HCT116 (cell line): ENCODE data around the gene GNLY. TPM values are rescaled to one million over a fixed set of nuclear protein-coding genes. Genes with fewer than 3 reads are reported as not detected.
A peak's percentile ranks its signal among the peaks of the same experiment; 100 is the strongest.

Experiments
- ATAC-seq: fragments of 200-7000 bp; cut with Tn5 transposase; 2 replicates; pipeline ENCODE4 v1.9.1; 2020; ENCODE audit warnings: mild to moderate bottlenecking, moderate library complexity
- BruUV-seq: library from RNA; stranded (reverse); fragments of 400-500 nt; replicated peaks from 2 replicates; lab custom pipeline; 2021; lab: Mats Ljungman, UMichigan
- CTCF ChIA-PET: fragments of 300-600 bp; sonication (Branson Sonifier 250); formaldehyde crosslinking; loops from one replicate; lab custom pipeline; 2021; ENCODE audit warnings: antibody characterized with exemption; lab: Charles Lee
- POLR2A ChIA-PET: fragments of 300-600, 350-600 bp; sonication (Branson Sonifier 250); formaldehyde crosslinking; loops from one replicate; lab custom pipeline; 2021; ENCODE audit warnings: antibody characterized with exemption; lab: Charles Lee
- RAD21 ChIA-PET, 2 experiments: fragments of 300-600 bp; sonication (Branson Sonifier 250); formaldehyde crosslinking; loops; one replicate each; lab custom pipeline; 2023; ENCODE audit warnings: low total read pairs in 2 of 2; ENCODE audit not compliant: uncharacterized antibody in 2 of 2, unreplicated experiment in 2 of 2, low non-redundant PET in 1 of 2; lab: Charles Lee
- DNase-seq: peaks from one replicate; pipeline ENCODE4 v3.0.0-alpha.2; 2010; ENCODE audit warnings: low read depth, low spot score
- H2AFZ ChIP-seq: fragments of 200-600 bp; shearing (Covaris generic), sonication (generic); 2 replicates; pipeline ENCODE4 v1.6.1; 2017; ENCODE audit warnings: low read depth, mixed run types, mixed read lengths, antibody characterized with exemption, low read length; ENCODE audit not compliant: poor library complexity, severe bottlenecking
- H3K27ac ChIP-seq: 2 replicates; pipeline ENCODE4 v1.5.1; 2012; ENCODE audit warnings: low read depth, low read length
- H3K27me3 ChIP-seq: fragments of 200-600 bp; sonication (generic); 2 replicates; pipeline ENCODE4 v1.6.1; 2016; ENCODE audit warnings: mixed run types, low read length, mixed read lengths; ENCODE audit not compliant: insufficient read depth
- H3K36me3 ChIP-seq, 2 experiments: fragments of 200-500 bp in 1 of 2; fragments of 200-600 bp in 1 of 2; sonication (Bioruptor generic) in 1 of 2; sonication (generic) in 1 of 2; 2 replicates each; pipeline versions ENCODE4 v1.5.1 to v1.6.1; 2014 to 2016; ENCODE audit warnings: low read length in 2 of 2, inconsistent platforms in 1 of 2, mixed read lengths in 1 of 2, mixed run types in 1 of 2; ENCODE audit not compliant: insufficient read depth in 2 of 2, control insufficient read depth in 1 of 2
- H3K4me1 ChIP-seq, 2 experiments: fragments of 200-600 bp in 1 of 2; sonication (generic) in 1 of 2; 2 replicates each; pipeline versions ENCODE4 v1.5.1 to v1.6.1; 2012 to 2017; ENCODE audit warnings: low read length in 2 of 2, inconsistent platforms in 1 of 2, mild to moderate bottlenecking in 1 of 2, mixed read lengths in 1 of 2, mixed run types in 1 of 2, moderate library complexity in 1 of 2; ENCODE audit not compliant: insufficient read depth in 2 of 2, control insufficient read depth in 1 of 2
- H3K4me2 ChIP-seq: fragments of 200-600 bp; sonication (generic); 2 replicates; pipeline ENCODE4 v1.6.1; 2017; ENCODE audit warnings: mixed run types, low read length, mixed read lengths
- H3K4me3 ChIP-seq, 2 experiments: fragments of 200-600 bp in 1 of 2; sonication (generic) in 1 of 2; replicated peaks in 1 of 2; 2 replicates each; pipeline ENCODE4 v1.5.1; 2011 to 2016; ENCODE audit warnings: low read length in 2 of 2, control low read depth in 1 of 2, low read depth in 1 of 2, mild to moderate bottlenecking in 1 of 2, mixed read lengths in 1 of 2, mixed run types in 1 of 2
- H3K79me2 ChIP-seq: fragments of 200-600 bp; sonication (generic); 2 replicates; pipeline ENCODE4 v1.6.1; 2017; ENCODE audit warnings: mild to moderate bottlenecking, mixed run types, low read length, moderate library complexity, mixed read lengths; ENCODE audit not compliant: insufficient read depth
- H3K9ac ChIP-seq: fragments of 200-600 bp; sonication (generic); 2 replicates; pipeline ENCODE4 v1.6.1; 2016; ENCODE audit warnings: low read length, mixed read lengths
- H3K9me2 ChIP-seq: fragments of 200-600 bp; sonication (generic), shearing (Covaris generic); 2 replicates; pipeline ENCODE4 v1.6.1; 2017; ENCODE audit warnings: mixed run types, mild to moderate bottlenecking, moderate library complexity; ENCODE audit not compliant: insufficient read depth
- H3K9me3 ChIP-seq, 2 experiments: fragments of 200-500 bp in 1 of 2; fragments of 200-600 bp in 1 of 2; sonication (Bioruptor generic) in 1 of 2; sonication (generic) in 1 of 2; 2 replicates each; pipeline ENCODE4 v1.6.1; 2014 to 2017; ENCODE audit warnings: low read length in 2 of 2, mixed read lengths in 2 of 2, inconsistent platforms in 1 of 2, low read depth in 1 of 2, mild to moderate bottlenecking in 1 of 2, mixed run types in 1 of 2, moderate library complexity in 1 of 2; ENCODE audit not compliant: control insufficient read depth in 1 of 2, insufficient read depth in 1 of 2
- H4K20me1 ChIP-seq: fragments of 200-600 bp; sonication (generic), shearing (Covaris generic); 2 replicates; pipeline ENCODE4 v1.6.1; 2017; ENCODE audit warnings: mixed run types, mild to moderate bottlenecking, moderate library complexity; ENCODE audit not compliant: insufficient read depth
- CEBPB ChIP-seq: IDR thresholded peaks from 2 replicates; pipeline ENCODE4 v1.6.1; 2012; ENCODE audit warnings: low read depth
- CTCF ChIP-seq, 3 experiments: fragments of 200-600 bp in 1 of 3; sonication (generic) in 1 of 3; IDR thresholded peaks in 2 of 3; conservative IDR thresholded peaks in 1 of 3; 2 replicates each; pipeline ENCODE4 v1.5.1; 2012 to 2017; ENCODE audit warnings: low read depth in 2 of 3, low read length in 2 of 3, antibody characterized with exemption in 1 of 3, borderline replicate concordance in 1 of 3, control low read depth in 1 of 3, mild to moderate bottlenecking in 1 of 3, mixed read lengths in 1 of 3, mixed run types in 1 of 3, moderate library complexity in 1 of 3; ENCODE audit not compliant: insufficient read depth in 1 of 3
- EGR1 ChIP-seq: IDR thresholded peaks from 2 replicates; pipeline ENCODE4 v1.6.1; 2012; ENCODE audit warnings: low read depth
- ELF1 ChIP-seq: IDR thresholded peaks from 2 replicates; pipeline ENCODE4 v1.6.1; 2012; ENCODE audit warnings: low read depth, borderline replicate concordance
- EZH2 ChIP-seq: fragments of 200-600 bp; sonication (generic); IDR thresholded peaks from 2 replicates; pipeline ENCODE4 v1.6.1; 2017; ENCODE audit warnings: antibody characterized with exemption, mixed run types
- EZH2phosphoT487 ChIP-seq: fragments of 200-600 bp; IDR thresholded peaks from 2 replicates; pipeline ENCODE4 v1.6.1; 2018; ENCODE audit warnings: antibody characterized with exemption, borderline replicate concordance
- FOSL1 ChIP-seq: IDR thresholded peaks from 2 replicates; pipeline ENCODE4 v1.6.1; 2012; ENCODE audit warnings: low read depth
- POLR2AphosphoS5 ChIP-seq: IDR thresholded peaks from 2 replicates; pipeline ENCODE4 v1.6.1; 2011; ENCODE audit warnings: mild to moderate bottlenecking, low read depth, low read length, moderate library complexity
- SIN3A ChIP-seq: IDR thresholded peaks from 2 replicates; pipeline ENCODE4 v1.6.1; 2012; ENCODE audit warnings: low read depth
- SP1 ChIP-seq: IDR thresholded peaks from 2 replicates; pipeline ENCODE4 v1.6.1; 2012; ENCODE audit warnings: low read depth
- YY1 ChIP-seq: IDR thresholded peaks from 2 replicates; pipeline ENCODE4 v1.6.1; 2011; ENCODE audit warnings: low read length, low read depth, moderate library complexity, mild to moderate bottlenecking; ENCODE audit not compliant: insufficient replicate concordance; ENCODE audit errors: extremely low read depth
- ZFX ChIP-seq: fragments of 450-650 bp; IDR thresholded peaks from 2 replicates; pipeline ENCODE4 v1.6.1; 2017
- intact Hi-C: fragments of 100-400 bp; cut with micrococcal nuclease; formaldehyde crosslinking; loops from 2 replicates; pipeline ENCODE4 v1.10.0; 2022
- total RNA-seq: library from RNA; stranded (reverse); gene quantifications from one replicate; pipeline ENCODE4 v1.2.1, GENCODE V29; 2021; ENCODE audit not compliant: unreplicated experiment
- TF ChIP-seq, protein P1 (sequence below): IDR thresholded peaks from 2 replicates; pipeline ENCODE4 v1.6.1; 2011; ENCODE audit warnings: mild to moderate bottlenecking, low read length, moderate library complexity; ENCODE audit not compliant: insufficient replicate concordance; ENCODE audit errors: extremely low read depth

GNLY gene
- total RNA-seq, 1 experiment from 2014 or later, result 0.74 TPM

DNA sequence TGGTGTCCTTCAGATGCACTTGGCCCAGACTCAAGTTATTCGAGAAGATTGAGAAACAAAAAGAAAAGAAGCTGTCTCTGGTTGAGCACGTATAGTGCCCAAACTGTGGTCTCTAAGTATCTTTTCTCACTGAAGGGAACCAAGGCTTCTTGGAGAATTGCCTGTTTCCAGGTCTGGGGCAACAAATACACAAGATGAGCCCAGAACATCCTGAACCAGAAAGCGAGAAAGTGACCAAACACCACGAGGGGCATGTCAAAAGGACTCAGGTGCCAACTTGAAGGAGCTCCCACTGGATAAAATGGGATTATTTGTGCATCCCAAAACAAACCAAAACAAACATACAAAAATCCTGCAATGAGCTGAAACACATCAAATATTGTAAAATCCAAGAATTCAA, 46.0 kb downstream of the GNLY start:
- H3K79me2 ChIP-seq, result no peaks in the 10 kb centered on the region
- H2AFZ ChIP-seq, result no peak overlapping the region
- H4K20me1 ChIP-seq, result no peaks in the 10 kb centered on the region
- intact Hi-C loops, result no loop called here
- no peak overlapping the region for H3K9ac ChIP-seq
- H3K27ac ChIP-seq, result no peak overlapping the region
- CTCF ChIA-PET, result no interaction called here
- no peak for ATAC-seq
- no peak overlapping the region for H3K4me3 ChIP-seq
- H3K9me3 ChIP-seq, result no peaks in the 10 kb centered on the region
- no TSS peak for BruUV-seq
- TF ChIP-seq POLR2AphosphoS5, result no peak
- no peak for TF ChIP-seq CTCF (IDR thresholded peaks at IDR 0.05 in 2 of 3, conservative IDR thresholded peaks at IDR 0.05 in 1 of 3; ENCODE audit: borderline replicate concordance in 1 of 3, insufficient read depth in 1 of 3, low read depth in 2 of 3, low read length in 2 of 3)
- TF ChIP-seq, all 23 proteins: peak for 0
- POLR2A ChIA-PET, result no interaction called here
- Histone ChIP-seq H3K9me2 (no peaks in the 10 kb centered on the region), H3K4me1 (peaks cover 33 to 40% of the 10 kb centered on the region in 2 experiments), H3K4me2 (no peak overlapping the region), H3K36me3 (no peaks in the 10 kb centered on the region), H3K27me3 (peaks cover 2% of the 10 kb centered on the region; the same call in 1 of the 2 replicates)
- DNase-seq, result no peak
- RAD21 ChIA-PET, result no interaction called here

- no peak overlapping the region for H2AFZ ChIP-seq
- H3K4me1 ChIP-seq, result peaks cover 33 to 40% of the 10 kb centered on the region in 2 experiments
- ATAC-seq (no peak), DNase-seq (no peak)
- ChIA-PET POLR2A (no interaction called here), RAD21 (no interaction called here), CTCF (interaction anchor here (1.0 kb wide), 1 partner anchor 12 kb away, joined by 5 read pairs; no protein-coding TSS in a partner anchor)
- peak overlapping the region; percentile 53 for H3K27ac ChIP-seq
- TF ChIP-seq POLR2AphosphoS5, result no peak
- no peak for TF ChIP-seq FOSL1
- no peak for TF ChIP-seq YY1
- TF ChIP-seq EZH2phosphoT487, result no peak
- TF ChIP-seq, protein P1, sequence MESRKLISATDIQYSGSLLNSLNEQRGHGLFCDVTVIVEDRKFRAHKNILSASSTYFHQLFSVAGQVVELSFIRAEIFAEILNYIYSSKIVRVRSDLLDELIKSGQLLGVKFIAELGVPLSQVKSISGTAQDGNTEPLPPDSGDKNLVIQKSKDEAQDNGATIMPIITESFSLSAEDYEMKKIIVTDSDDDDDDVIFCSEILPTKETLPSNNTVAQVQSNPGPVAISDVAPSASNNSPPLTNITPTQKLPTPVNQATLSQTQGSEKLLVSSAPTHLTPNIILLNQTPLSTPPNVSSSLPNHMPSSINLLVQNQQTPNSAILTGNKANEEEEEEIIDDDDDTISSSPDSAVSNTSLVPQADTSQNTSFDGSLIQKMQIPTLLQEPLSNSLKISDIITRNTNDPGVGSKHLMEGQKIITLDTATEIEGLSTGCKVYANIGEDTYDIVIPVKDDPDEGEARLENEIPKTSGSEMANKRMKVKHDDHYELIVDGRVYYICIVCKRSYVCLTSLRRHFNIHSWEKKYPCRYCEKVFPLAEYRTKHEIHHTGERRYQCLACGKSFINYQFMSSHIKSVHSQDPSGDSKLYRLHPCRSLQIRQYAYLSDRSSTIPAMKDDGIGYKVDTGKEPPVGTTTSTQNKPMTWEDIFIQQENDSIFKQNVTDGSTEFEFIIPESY, result no peak
- no peak for TF ChIP-seq ZFX
- no peak for TF ChIP-seq EGR1
- no peak for TF ChIP-seq ELF1
- no peak for TF ChIP-seq SP1
- no peak for TF ChIP-seq SIN3A
- no peak for TF ChIP-seq CEBPB
- TF ChIP-seq EZH2, result no peak
- H3K36me3 ChIP-seq, result no peaks in the 10 kb centered on the region
- no TSS peak for BruUV-seq
- intact Hi-C loops, result no loop called here
- H3K9me3 ChIP-seq, result no peaks in the 10 kb centered on the region
- peaks cover 6% of the 10 kb centered on the region; the same call in 1 of the 2 replicates for H3K27me3 ChIP-seq
- no peaks in the 10 kb centered on the region for H3K9me2 ChIP-seq
- no peak overlapping the region for H3K9ac ChIP-seq
- H3K79me2 ChIP-seq, result no peaks in the 10 kb centered on the region
- peak overlapping the region; percentile 63; the same call in 1 of the 2 replicates for H3K4me2 ChIP-seq
- H3K4me3 ChIP-seq, result no peak overlapping the region
- H4K20me1 ChIP-seq, result no peaks in the 10 kb centered on the region
Observed at GRCh38 chr2:85741211-85741832, 47.2 kb downstream of the GNLY start.
